Ascending aorta (tissue), 2 donors: ENCODE data around the gene DISP1. TPM values are rescaled to one million over a fixed set of nuclear protein-coding genes. Genes with fewer than 3 reads are reported as not detected.

ENCODE experiments used
- DNase-seq, 2 donors: peaks; one replicate each; pipeline ENCODE4 v3.0.0-alpha.2; 2019; ENCODE audit warnings: low spot score in 2 of 2
- H3K27ac ChIP-seq, 2 donors: fragments of 200-600 bp; sonication (generic); one replicate each; pipeline ENCODE4 v1.5.1; 2016 to 2017; ENCODE audit warnings: mild to moderate bottlenecking in 1 of 2
- H3K27me3 ChIP-seq: fragments of 200-600 bp; sonication (generic); one replicate; pipeline ENCODE4 v1.5.1; 2017
- H3K36me3 ChIP-seq, 2 donors: fragments of 200-600 bp; sonication (generic); one replicate each; pipeline ENCODE4 v1.5.1; 2016
- H3K4me1 ChIP-seq, 2 donors: fragments of 200-600 bp; sonication (generic); one replicate each; pipeline ENCODE4 v1.5.1; 2016 to 2017; ENCODE audit warnings: mild to moderate bottlenecking in 1 of 2
- H3K4me3 ChIP-seq, 2 donors: fragments of 200-600 bp; sonication (generic); one replicate each; pipeline ENCODE4 v1.5.1; 2016 to 2017; ENCODE audit warnings: mild to moderate bottlenecking in 1 of 2
- H3K9me3 ChIP-seq, 2 donors: fragments of 200-600 bp; sonication (generic); one replicate each; pipeline ENCODE4 v1.5.1; 2016
- intact Hi-C: fragments of 100-400 bp; cut with DNase I; formaldehyde crosslinking; loops from one replicate; pipeline ENCODE4 v1.15.1; 2023
- total RNA-seq: library from RNA; depleted of rRNA; stranded (reverse); fragments of >200 nt; gene quantifications from one replicate; pipeline ENCODE4 v1.1.0, GENCODE V29; 2016
- TF ChIP-seq, protein P1 (sequence below), 3 experiments: fragments of 200-600 bp in 2 of 3; fragments of 450-650 bp in 1 of 3; sonication (generic) in 2 of 3; IDR thresholded peaks; one replicate each; pipeline ENCODE4 v1.5.1; 2016 to 2019; ENCODE audit warnings: antibody characterized with exemption in 3 of 3, mild to moderate bottlenecking in 1 of 3, moderate library complexity in 1 of 3

The DISP1 gene
- total RNA-seq, 1 donor from 2014 or later, result 23.2 TPM

DNA sequence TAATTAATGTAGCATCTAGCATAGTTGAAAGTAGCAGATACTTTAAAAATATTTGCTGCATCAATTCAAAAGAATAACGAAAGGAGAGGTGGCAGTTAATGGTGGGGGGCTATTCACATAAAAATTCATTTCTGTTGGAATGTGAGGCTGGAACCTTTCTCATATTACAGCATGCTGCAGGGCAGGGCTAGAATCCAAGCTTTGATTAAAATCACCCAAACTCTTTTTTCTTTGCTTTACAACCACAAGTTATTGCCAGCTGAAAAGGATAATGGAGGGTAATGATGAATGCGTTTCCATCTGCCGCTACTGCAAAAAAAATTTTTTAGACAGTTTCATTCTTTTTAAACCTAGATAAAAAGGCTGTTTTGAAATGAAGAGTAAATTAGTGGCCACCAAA, 9.8 kb downstream of the DISP1 start:
- no peaks in the 10 kb centered on the region for H3K36me3 ChIP-seq
- H3K27me3 ChIP-seq, result no peaks in the 10 kb centered on the region
- no peak for DNase-seq
- intact Hi-C loops, result no loop called here
- H3K27ac ChIP-seq, result no peak overlapping the region
- TF ChIP-seq, protein P1, sequence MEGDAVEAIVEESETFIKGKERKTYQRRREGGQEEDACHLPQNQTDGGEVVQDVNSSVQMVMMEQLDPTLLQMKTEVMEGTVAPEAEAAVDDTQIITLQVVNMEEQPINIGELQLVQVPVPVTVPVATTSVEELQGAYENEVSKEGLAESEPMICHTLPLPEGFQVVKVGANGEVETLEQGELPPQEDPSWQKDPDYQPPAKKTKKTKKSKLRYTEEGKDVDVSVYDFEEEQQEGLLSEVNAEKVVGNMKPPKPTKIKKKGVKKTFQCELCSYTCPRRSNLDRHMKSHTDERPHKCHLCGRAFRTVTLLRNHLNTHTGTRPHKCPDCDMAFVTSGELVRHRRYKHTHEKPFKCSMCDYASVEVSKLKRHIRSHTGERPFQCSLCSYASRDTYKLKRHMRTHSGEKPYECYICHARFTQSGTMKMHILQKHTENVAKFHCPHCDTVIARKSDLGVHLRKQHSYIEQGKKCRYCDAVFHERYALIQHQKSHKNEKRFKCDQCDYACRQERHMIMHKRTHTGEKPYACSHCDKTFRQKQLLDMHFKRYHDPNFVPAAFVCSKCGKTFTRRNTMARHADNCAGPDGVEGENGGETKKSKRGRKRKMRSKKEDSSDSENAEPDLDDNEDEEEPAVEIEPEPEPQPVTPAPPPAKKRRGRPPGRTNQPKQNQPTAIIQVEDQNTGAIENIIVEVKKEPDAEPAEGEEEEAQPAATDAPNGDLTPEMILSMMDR (IDR thresholded peaks at IDR 0.05), result no peak
- no peaks in the 10 kb centered on the region for H3K9me3 ChIP-seq
- no peak overlapping the region for H3K4me3 ChIP-seq
- H3K4me1 ChIP-seq, result peaks cover 0 to 2% of the 10 kb centered on the region in 2 donors

DNA sequence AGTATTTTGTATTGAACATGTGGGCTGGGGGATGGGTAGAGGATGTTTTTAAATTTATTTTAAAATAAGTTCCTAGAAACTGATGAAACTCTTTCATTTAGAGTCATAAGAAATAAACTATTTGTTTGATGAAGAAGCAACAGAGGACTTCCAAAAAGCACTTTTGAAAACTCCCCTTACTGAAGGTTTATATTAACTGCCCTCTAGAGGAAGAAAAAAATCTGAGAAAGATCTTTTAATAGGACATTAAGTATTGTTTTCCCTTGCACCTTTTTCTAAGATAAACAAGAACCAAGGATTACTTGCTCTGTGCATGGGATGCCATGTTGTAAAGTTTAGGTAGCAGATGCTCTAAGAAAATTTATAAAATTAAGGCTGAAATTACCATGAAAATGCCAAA, 14.1 kb downstream of the DISP1 start:
- TF ChIP-seq, protein P1 (IDR thresholded peaks at IDR 0.05), result peak in 1 of 3 experiments; percentile 13
- no peak for DNase-seq
- intact Hi-C loops, result no loop called here
- Histone ChIP-seq H3K4me3 (no peak overlapping the region), H3K4me1 (no peaks in the 10 kb centered on the region), H3K9me3 (no peaks in the 10 kb centered on the region), H3K27ac (no peak overlapping the region), H3K36me3 (no peaks in the 10 kb centered on the region), H3K27me3 (no peaks in the 10 kb centered on the region)

DNA sequence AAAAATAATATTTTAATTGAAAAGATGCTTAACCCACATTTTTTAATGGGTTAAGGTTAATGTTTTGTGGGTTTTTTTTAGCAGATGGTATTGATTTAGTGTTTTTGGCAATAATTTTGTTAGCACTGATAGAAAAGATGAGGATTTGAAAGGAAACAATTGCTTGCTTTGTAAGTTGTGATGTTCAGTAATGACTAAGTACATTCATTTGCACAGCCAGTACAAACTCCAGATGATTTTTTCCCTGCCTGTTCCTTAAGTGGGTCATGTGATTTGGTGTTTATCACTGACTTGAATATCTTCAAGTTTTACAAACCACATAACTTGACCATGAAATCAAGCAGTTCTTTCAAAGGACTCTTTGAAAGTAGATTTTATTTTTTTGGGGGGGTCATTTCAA, 15.0 kb downstream of the DISP1 start:
- H3K27ac ChIP-seq, result no peak overlapping the region

DNA sequence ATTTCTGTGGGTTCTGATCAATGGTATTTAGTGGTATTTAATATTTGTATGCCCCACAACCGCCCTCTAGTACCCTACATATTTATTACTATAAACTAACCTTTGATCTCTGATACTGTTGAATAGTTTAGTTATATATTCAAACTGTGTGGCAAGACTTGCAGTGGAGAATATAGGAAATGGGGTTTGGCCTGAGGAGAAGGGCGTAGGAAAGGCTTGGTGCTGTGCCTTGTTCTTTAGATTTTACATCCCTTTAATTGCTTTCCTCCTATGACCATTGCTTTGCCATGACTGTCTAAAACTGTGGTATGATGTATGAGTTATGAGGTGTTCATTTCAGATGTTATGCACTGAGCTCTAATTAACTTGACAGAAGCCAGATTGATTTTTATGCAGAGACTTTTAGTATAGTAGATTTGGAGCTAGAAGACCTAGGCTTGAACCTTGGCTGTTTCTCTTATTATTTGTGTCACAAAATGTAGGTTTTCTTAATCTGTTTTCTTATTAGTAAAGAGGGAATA, 18.6 kb downstream of the DISP1 start:
- Histone ChIP-seq H3K4me1 (no peaks in the 10 kb centered on the region), H3K27me3 (no peaks in the 10 kb centered on the region), H3K9me3 (no peaks in the 10 kb centered on the region), H3K27ac (no peak overlapping the region), H3K36me3 (no peaks in the 10 kb centered on the region), H3K4me3 (no peak overlapping the region)
- DNase-seq, result no peak
- intact Hi-C loops, result no loop called here
- TF ChIP-seq, protein P1 (IDR thresholded peaks at IDR 0.05), result no peak

More for the DNA sequence above, 15.0 kb downstream of the DISP1 start:
- TF ChIP-seq, protein P1 (IDR thresholded peaks at IDR 0.05), result no peak
- Histone ChIP-seq H3K4me1 (no peaks in the 10 kb centered on the region), H3K36me3 (no peaks in the 10 kb centered on the region), H3K4me3 (no peak overlapping the region), H3K9me3 (no peaks in the 10 kb centered on the region), H3K27me3 (no peaks in the 10 kb centered on the region)
- DNase-seq, result no peak
- intact Hi-C loops, result no loop called here

DNA sequence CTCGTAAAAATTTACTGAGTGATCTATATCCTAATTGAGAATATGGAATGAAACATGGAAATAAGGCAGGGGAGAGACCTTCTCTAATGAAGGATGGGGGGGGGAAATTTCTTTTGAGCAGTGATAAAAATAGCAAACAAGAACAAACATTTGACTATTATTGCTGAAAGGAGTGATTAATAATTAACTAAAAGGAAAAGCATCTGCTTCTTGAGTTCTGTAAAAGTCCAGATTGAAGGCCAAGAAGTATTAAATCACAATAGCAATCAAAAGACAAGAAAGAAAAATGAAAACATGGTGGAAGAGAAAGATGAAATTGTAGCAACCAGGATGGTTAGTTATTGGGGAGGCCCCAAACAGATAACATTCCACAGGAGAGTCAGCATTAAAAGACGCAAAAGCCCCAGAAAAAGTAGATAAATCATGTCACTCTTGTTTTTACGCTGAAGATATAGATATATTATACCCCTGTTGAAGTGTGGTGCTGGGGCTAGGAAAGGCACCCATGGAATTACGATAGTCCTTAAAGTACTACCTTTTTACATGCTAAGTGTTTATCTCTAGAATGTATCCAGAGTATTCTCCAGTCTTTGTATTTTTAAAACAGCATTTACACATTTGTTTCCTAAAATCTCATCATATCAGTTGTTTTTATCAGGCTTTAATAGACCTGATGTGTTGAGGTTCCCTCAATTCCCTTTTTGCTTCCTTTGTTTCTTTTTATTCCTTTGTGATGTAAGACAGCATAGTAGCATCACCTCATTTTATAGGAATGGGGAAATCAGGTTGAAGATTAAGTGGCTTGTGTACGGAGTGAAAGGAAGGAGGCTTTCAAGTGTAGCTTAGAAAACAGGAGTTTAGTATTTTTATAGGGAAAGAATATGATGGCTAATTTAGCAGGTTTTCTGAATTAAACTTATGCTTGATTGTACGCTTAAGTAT, 28.9 kb downstream of the DISP1 start:
- TF ChIP-seq, protein P1 (IDR thresholded peaks at IDR 0.05), result no peak
- Histone ChIP-seq H3K4me1 (no peaks in the 10 kb centered on the region), H3K4me3 (no peak overlapping the region), H3K27ac (no peak overlapping the region), H3K9me3 (no peaks in the 10 kb centered on the region), H3K36me3 (no peaks in the 10 kb centered on the region), H3K27me3 (no peaks in the 10 kb centered on the region)
- DNase-seq, result no peak
- intact Hi-C loops, result no loop called here
